Measurements from ENCODE around the gene MRNIP. TPM values are rescaled to one million over a fixed set of nuclear protein-coding genes. Genes with fewer than 3 reads are reported as not detected.

MRNIP gene
- 10 to 100 TPM; 20.2 to 21.4 TPM for total RNA-seq

GRCh38 chr5:179858586-179859427, at the start of gene MRNIP:
Gene MRNIP (minus strand): TSS chr5:179858817. CDS start chr5:179858796, 21 bp downstream.
- CTCF ChIA-PET, result no interaction called here

GRCh38 chr5:179907556-179908324, 49.1 kb upstream of the MRNIP start, which contains the start of gene TBC1D9B:
Gene TBC1D9B (minus strand): TSS chr5:179907897. CDS start chr5:179907821, 76 bp downstream.
- ATAC-seq (peak; percentile 93), DNase-seq (peak; percentile 69)
- CTCF ChIA-PET, result interaction anchor here (0.7 to 5.3 kb wide), 9 partner anchors 10 to 307 kb away, joined by 3 to 29 read pairs (median 3); partner anchors contain the start of gene LTC4S
- H3K27me3 Mint-ChIP-seq, result no peaks in the 10 kb centered on the region
- peaks cover 18% of the 10 kb centered on the region for H3K4me1 Mint-ChIP-seq
- no peaks in the 10 kb centered on the region for H3K9me3 Mint-ChIP-seq (ENCODE audit: low read depth)
- H3K27ac Mint-ChIP-seq, result peak within 1 kb of the TSS; percentile 75
- peak within 1 kb of the TSS; percentile 83 for H3K4me3 Mint-ChIP-seq
- H3K36me3 Mint-ChIP-seq, result peaks cover 5% of the 10 kb centered on the region

More at GRCh38 chr5:179858586-179859427, at the start of gene MRNIP:
- peaks cover 14% of the 10 kb centered on the region for H3K36me3 Mint-ChIP-seq
- no peaks in the 10 kb centered on the region for H3K9me3 Mint-ChIP-seq (ENCODE audit: low read depth)
- peak within 1 kb of the TSS; percentile 83 for H3K4me3 Mint-ChIP-seq
- H3K27ac Mint-ChIP-seq, result peak within 1 kb of the TSS; percentile 82
- DNase-seq, result peak; percentile 94
- ATAC-seq, result peak; percentile 98
- H3K27me3 Mint-ChIP-seq, result no peaks in the 10 kb centered on the region
- H3K4me1 Mint-ChIP-seq, result peaks cover 18% of the 10 kb centered on the region

- ATAC-seq (peak; percentile 38), DNase-seq (peak; percentile 52)
- H3K36me3 Mint-ChIP-seq, result peaks cover 5% of the 10 kb centered on the region
- peak overlapping the region; percentile 74 for H3K27ac Mint-ChIP-seq
- H3K9me3 Mint-ChIP-seq (ENCODE audit: low read depth), result no peaks in the 10 kb centered on the region
- CTCF ChIA-PET, result interaction anchor here (0.8 to 5.3 kb wide), 6 partner anchors 9 to 145 kb away, joined by 3 to 29 read pairs (median 4); partner anchors contain the start of genes LTC4S and MGAT4B
- peak overlapping the region; percentile 83 for H3K4me3 Mint-ChIP-seq
- peaks cover 18% of the 10 kb centered on the region for H3K4me1 Mint-ChIP-seq
- H3K27me3 Mint-ChIP-seq, result no peaks in the 10 kb centered on the region
Observed at GRCh38 chr5:179906795-179907555, 48.4 kb upstream of the MRNIP start.

GRCh38 chr5:179906294-179906794, 47.7 kb upstream of the MRNIP start:
- no peaks in the 10 kb centered on the region for H3K9me3 Mint-ChIP-seq (ENCODE audit: low read depth)
- H3K27ac Mint-ChIP-seq, result no peak overlapping the region
- H3K4me3 Mint-ChIP-seq, result peak overlapping the region; percentile 83
- peaks cover 18% of the 10 kb centered on the region for H3K4me1 Mint-ChIP-seq
- DNase-seq (no peak), ATAC-seq (no peak)
- CTCF ChIA-PET, result interaction anchor here (0.8 to 5.3 kb wide), 6 partner anchors 10 to 144 kb away, joined by 3 to 29 read pairs (median 4); partner anchors contain the start of genes LTC4S and MGAT4B
- peaks cover 5% of the 10 kb centered on the region for H3K36me3 Mint-ChIP-seq
- no peaks in the 10 kb centered on the region for H3K27me3 Mint-ChIP-seq

GRCh38 chr5:179905161-179905560, 46.5 kb upstream of the MRNIP start:
- Mint-ChIP-seq H3K27ac (no peak overlapping the region), H3K4me1 (peaks cover 18% of the 10 kb centered on the region), H3K9me3 (ENCODE audit: low read depth) (no peaks in the 10 kb centered on the region), H3K36me3 (peaks cover 5% of the 10 kb centered on the region), H3K4me3 (no peak overlapping the region), H3K27me3 (no peaks in the 10 kb centered on the region)
- CTCF ChIA-PET, result interaction anchor here (1.5 to 5.3 kb wide), 2 partner anchors 103 to 109 kb away, joined by 3 to 29 read pairs; no protein-coding TSS in a partner anchor
- ATAC-seq (no peak), DNase-seq (no peak)

- CTCF ChIA-PET, result interaction anchor here (1.5 to 5.3 kb wide), 2 partner anchors 103 to 109 kb away, joined by 3 to 29 read pairs; no protein-coding TSS in a partner anchor
- ATAC-seq (no peak), DNase-seq (no peak)
- Mint-ChIP-seq H3K9me3 (ENCODE audit: low read depth) (no peaks in the 10 kb centered on the region), H3K4me3 (no peak overlapping the region), H3K27me3 (no peaks in the 10 kb centered on the region), H3K4me1 (peaks cover 18% of the 10 kb centered on the region), H3K27ac (no peak overlapping the region), H3K36me3 (peaks cover 8% of the 10 kb centered on the region)
Observed at GRCh38 chr5:179904463-179905160, 46.0 kb upstream of the MRNIP start.

- CTCF ChIA-PET, result no interaction called here
- Mint-ChIP-seq H3K27ac (no peak overlapping the region), H3K4me3 (no peak overlapping the region)
Observed at GRCh38 chr5:179902763-179903158, 44.1 kb upstream of the MRNIP start.

GRCh38 chr5:179901915-179902762, 43.5 kb upstream of the MRNIP start:
- Mint-ChIP-seq H3K4me3 (no peak overlapping the region), H3K9me3 (ENCODE audit: low read depth) (no peaks in the 10 kb centered on the region), H3K4me1 (peaks cover 16% of the 10 kb centered on the region), H3K36me3 (peaks cover 22% of the 10 kb centered on the region), H3K27ac (no peak overlapping the region), H3K27me3 (no peaks in the 10 kb centered on the region)
- CTCF ChIA-PET, result interaction anchor here (0.8 kb wide), 1 partner anchor 100 kb away, joined by 4 read pairs; no protein-coding TSS in a partner anchor
- DNase-seq (no peak), ATAC-seq (no peak)

More at GRCh38 chr5:179902763-179903158, 44.1 kb upstream of the MRNIP start:
- H3K27me3 Mint-ChIP-seq, result no peaks in the 10 kb centered on the region
- DNase-seq, result no peak
- peaks cover 16% of the 10 kb centered on the region for H3K4me1 Mint-ChIP-seq
- no peaks in the 10 kb centered on the region for H3K9me3 Mint-ChIP-seq (ENCODE audit: low read depth)
- H3K36me3 Mint-ChIP-seq, result peaks cover 18% of the 10 kb centered on the region
- ATAC-seq, result no peak

GRCh38 chr5:179901462-179901861, 42.8 kb upstream of the MRNIP start:
- no peak for DNase-seq
- no peak overlapping the region for H3K27ac Mint-ChIP-seq
- H3K36me3 Mint-ChIP-seq, result peaks cover 22% of the 10 kb centered on the region
- H3K9me3 Mint-ChIP-seq (ENCODE audit: low read depth), result no peaks in the 10 kb centered on the region
- no peaks in the 10 kb centered on the region for H3K27me3 Mint-ChIP-seq
- CTCF ChIA-PET, result interaction anchor here (0.8 kb wide), 1 partner anchor 99 kb away, joined by 4 read pairs; no protein-coding TSS in a partner anchor
- no peak overlapping the region for H3K4me3 Mint-ChIP-seq
- no peak for ATAC-seq
- peaks cover 10% of the 10 kb centered on the region for H3K4me1 Mint-ChIP-seq

- H3K4me1 Mint-ChIP-seq, result peaks cover 4% of the 10 kb centered on the region
- H3K27ac Mint-ChIP-seq, result no peak overlapping the region
- no peaks in the 10 kb centered on the region for H3K27me3 Mint-ChIP-seq
- H3K9me3 Mint-ChIP-seq (ENCODE audit: low read depth), result no peaks in the 10 kb centered on the region
- no peak for ATAC-seq
- no peak overlapping the region for H3K4me3 Mint-ChIP-seq
- CTCF ChIA-PET, result no interaction called here
- DNase-seq, result no peak
- H3K36me3 Mint-ChIP-seq, result peaks cover 22% of the 10 kb centered on the region
Observed at GRCh38 chr5:179900711-179901110, 42.1 kb upstream of the MRNIP start.

GRCh38 chr5:179900206-179900605, 41.6 kb upstream of the MRNIP start:
- Mint-ChIP-seq H3K27me3 (no peaks in the 10 kb centered on the region), H3K4me3 (no peak overlapping the region), H3K9me3 (ENCODE audit: low read depth) (no peaks in the 10 kb centered on the region), H3K4me1 (peaks cover 4% of the 10 kb centered on the region), H3K36me3 (peaks cover 22% of the 10 kb centered on the region), H3K27ac (no peak overlapping the region)
- ATAC-seq (no peak), DNase-seq (no peak)
- CTCF ChIA-PET, result no interaction called here

Data from activated CD8-positive, alpha-beta memory T cell treated with anti-CD3 and anti-CD28 coated beads, Interleukin-2, amount 10 ng/mL, durations not matched to agents 7 days and 5 days (primary cell).